ENCODE results near the gene NMNAT2.

DNA sequence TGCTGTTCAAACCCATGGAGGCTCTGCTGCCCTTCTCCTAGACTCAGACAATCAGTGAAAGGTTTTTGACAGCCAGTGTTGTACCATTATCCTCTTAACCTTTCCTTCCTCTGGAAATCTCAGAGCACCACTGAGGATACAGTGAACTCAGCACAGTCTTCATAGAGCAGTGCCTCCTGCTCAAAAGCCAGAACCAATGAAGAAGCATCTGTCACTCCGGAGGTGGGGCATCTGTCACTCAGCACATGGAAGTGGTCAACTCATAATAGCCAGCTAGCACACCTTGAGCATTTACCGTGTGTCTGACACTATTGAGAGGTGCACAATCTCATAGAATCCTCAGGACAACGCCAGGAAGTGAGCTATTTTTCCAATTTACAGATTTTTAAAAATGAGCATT lies 62.4 kb downstream of the NMNAT2 start:
- TF ChIP-seq, protein P1, sequence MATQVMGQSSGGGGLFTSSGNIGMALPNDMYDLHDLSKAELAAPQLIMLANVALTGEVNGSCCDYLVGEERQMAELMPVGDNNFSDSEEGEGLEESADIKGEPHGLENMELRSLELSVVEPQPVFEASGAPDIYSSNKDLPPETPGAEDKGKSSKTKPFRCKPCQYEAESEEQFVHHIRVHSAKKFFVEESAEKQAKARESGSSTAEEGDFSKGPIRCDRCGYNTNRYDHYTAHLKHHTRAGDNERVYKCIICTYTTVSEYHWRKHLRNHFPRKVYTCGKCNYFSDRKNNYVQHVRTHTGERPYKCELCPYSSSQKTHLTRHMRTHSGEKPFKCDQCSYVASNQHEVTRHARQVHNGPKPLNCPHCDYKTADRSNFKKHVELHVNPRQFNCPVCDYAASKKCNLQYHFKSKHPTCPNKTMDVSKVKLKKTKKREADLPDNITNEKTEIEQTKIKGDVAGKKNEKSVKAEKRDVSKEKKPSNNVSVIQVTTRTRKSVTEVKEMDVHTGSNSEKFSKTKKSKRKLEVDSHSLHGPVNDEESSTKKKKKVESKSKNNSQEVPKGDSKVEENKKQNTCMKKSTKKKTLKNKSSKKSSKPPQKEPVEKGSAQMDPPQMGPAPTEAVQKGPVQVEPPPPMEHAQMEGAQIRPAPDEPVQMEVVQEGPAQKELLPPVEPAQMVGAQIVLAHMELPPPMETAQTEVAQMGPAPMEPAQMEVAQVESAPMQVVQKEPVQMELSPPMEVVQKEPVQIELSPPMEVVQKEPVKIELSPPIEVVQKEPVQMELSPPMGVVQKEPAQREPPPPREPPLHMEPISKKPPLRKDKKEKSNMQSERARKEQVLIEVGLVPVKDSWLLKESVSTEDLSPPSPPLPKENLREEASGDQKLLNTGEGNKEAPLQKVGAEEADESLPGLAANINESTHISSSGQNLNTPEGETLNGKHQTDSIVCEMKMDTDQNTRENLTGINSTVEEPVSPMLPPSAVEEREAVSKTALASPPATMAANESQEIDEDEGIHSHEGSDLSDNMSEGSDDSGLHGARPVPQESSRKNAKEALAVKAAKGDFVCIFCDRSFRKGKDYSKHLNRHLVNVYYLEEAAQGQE (IDR thresholded peaks at IDR 0.05; ENCODE audit: unreplicated experiment): no peak
- TF ChIP-seq POLR2AphosphoS5 (IDR thresholded peaks at IDR 0.05; ENCODE audit: low read depth): no peak
